HuH-7 (cell line): ENCODE data around the gene SKIL.

ENCODE experiments used
- DNase-seq: peaks from one replicate; pipeline ENCODE4 v3.0.0; 2011; ENCODE audit warnings: low spot score

The SKIL gene

DNA sequence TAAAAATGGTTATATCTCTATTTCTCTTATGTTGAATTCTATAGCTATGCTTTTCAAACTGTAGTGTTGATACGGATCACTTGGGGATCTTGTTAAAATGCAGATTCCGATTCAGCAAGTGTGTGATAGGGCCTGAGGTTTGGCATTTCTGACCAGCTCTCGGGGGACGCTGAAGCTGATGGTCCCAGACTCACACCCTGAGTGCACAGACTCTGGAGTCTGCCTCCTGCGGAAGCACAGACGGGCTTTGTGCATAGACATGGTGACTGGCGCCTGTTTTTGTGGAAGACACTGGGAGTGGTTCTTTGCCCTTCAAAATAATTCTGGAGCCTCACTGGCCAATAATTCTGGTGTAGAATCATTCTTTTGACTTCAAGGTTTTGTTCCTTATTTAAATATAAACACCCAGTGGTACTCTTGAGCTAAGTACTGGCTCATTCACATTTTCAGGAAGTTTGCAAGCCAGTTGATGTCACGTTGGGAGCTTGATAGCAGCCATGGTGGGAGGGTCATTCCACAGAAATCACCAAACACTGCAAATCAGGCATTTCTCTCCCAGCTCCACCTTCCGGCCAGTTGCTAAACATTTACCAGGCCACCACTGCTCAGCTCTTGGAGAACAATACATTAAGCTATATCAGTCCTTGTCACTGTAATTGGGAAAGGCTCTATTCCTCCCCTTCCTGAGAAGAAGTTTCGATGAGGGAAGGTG lies 80.3 kb downstream of the SKIL start:
- DNase-seq = no peak

DNA sequence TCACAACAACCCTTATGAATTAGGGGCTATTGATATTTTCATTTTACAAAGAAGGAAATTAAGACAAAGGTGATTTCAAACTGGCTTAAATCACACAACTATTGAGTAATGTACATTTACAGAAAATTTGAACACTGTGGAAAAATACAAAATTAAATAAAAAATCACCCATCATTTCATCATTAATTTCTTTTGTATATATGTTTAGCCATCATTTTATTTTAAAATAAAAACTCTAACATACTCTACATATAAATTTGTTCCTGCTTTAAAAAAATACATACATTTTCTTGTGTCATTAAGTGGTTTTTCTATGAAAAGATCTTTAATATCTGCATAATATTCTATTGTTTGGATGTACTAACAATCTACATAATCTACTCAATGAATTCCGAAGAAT lies 81.3 kb downstream of the SKIL start:
- no peak for DNase-seq

GRCh38 chr3:170440344-170440743 lies 82.8 kb downstream of the SKIL start:
- no peak for DNase-seq

GRCh38 chr3:170441412-170441811 lies 83.9 kb downstream of the SKIL start:
- DNase-seq = no peak

- DNase-seq = no peak
Observed at GRCh38 chr3:170442947-170443346, 85.4 kb downstream of the SKIL start.

GRCh38 chr3:170443457-170443856 lies 85.9 kb downstream of the SKIL start:
- DNase-seq = no peak
